ENCODE data around the gene TSHR.

GRCh38 chr14:80933686-80934085 is 21.7 kb upstream of the TSHR start:
- no peak for TF ChIP-seq EGR1 (IDR thresholded peaks at IDR 0.05)
- no peak for TF ChIP-seq REST (IDR thresholded peaks at IDR 0.05; ENCODE audit: low read depth)
- no peak for TF ChIP-seq EP300 (IDR thresholded peaks at IDR 0.05; ENCODE audit: borderline replicate concordance)
- TF ChIP-seq RAD21 (IDR thresholded peaks at IDR 0.05; ENCODE audit: low read depth), result no peak
- TF ChIP-seq TAF1 (IDR thresholded peaks at IDR 0.05; ENCODE audit: low read depth), result no peak
- TF ChIP-seq MAX (IDR thresholded peaks at IDR 0.05), result no peak
- no peak for TF ChIP-seq YY1 (IDR thresholded peaks at IDR 0.05; ENCODE audit: low read depth)
- TF ChIP-seq TEAD4 (IDR thresholded peaks at IDR 0.05), result no peak

All from Ishikawa (cell line).